Measurements from ENCODE around the gene ATP13A2.

DNA sequence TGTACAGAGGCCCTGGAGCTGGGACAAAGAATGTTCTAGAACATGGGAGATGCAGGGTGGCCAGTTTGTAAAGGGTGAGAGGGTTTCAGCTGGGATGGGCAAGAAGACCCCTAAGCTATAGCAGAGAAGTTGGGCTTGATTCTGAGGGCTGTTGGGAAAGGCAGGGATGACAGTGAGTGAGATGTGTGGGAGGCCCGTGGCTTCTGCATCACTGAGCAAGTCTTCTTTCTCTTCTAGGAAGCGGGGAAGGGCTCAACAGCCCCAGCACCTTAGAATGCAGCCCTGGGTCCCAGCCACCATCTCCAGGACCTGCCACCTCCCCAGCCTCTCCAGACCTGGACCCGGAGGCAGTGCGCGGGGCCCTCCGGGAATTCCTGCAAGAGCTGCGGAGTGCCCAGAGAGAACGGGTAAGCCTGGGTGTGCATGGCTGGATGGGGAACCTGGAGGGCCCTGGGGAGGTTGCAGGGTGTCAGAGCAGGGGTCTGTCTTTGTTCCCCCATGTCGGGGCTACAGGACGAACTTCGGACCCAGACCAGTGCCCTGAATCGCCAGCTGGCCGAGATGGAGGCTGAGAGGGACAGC, 46.2 kb downstream of the ATP13A2 start:
- no peak for TF ChIP-seq EZH2 (IDR thresholded peaks at IDR 0.05; ENCODE audit: low read length)
- TF ChIP-seq, protein P1, sequence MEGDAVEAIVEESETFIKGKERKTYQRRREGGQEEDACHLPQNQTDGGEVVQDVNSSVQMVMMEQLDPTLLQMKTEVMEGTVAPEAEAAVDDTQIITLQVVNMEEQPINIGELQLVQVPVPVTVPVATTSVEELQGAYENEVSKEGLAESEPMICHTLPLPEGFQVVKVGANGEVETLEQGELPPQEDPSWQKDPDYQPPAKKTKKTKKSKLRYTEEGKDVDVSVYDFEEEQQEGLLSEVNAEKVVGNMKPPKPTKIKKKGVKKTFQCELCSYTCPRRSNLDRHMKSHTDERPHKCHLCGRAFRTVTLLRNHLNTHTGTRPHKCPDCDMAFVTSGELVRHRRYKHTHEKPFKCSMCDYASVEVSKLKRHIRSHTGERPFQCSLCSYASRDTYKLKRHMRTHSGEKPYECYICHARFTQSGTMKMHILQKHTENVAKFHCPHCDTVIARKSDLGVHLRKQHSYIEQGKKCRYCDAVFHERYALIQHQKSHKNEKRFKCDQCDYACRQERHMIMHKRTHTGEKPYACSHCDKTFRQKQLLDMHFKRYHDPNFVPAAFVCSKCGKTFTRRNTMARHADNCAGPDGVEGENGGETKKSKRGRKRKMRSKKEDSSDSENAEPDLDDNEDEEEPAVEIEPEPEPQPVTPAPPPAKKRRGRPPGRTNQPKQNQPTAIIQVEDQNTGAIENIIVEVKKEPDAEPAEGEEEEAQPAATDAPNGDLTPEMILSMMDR (optimal IDR thresholded peaks at IDR 0.05 in 1 of 3, IDR thresholded peaks at IDR 0.05 in 1 of 3, conservative IDR thresholded peaks at IDR 0.05 in 1 of 3; ENCODE audit: extremely low read depth in 1 of 3, insufficient read depth in 2 of 3, low read length in 3 of 3), result no peak

All from keratinocyte (primary cell).